Activated T-cell treated with anti-CD3 and anti-CD28 coated beads, Interleukin-2, amount 50 U/mL, for 72 hours (primary cell): Measurements from ENCODE around the gene HES2. TPM values are rescaled to one million over a fixed set of nuclear protein-coding genes. Genes with fewer than 3 reads are reported as not detected.

Source experiments
- ATAC-seq, 2 donors: fragments of 150-1000 bp; cut with Tn5 transposase; replicated peaks in 1 of 2; 2 replicates each; pipeline ENCODE4 v1.10.0; 2021; ENCODE audit warnings: moderate library complexity in 2 of 2, mild to moderate bottlenecking in 1 of 2
- DNase-seq, 2 donors: peaks; one replicate each; pipeline ENCODE4 v3.0.0; 2021 to 2022; ENCODE audit warnings: mixed read lengths in 1 of 2
- H3K27ac Mint-ChIP-seq: one replicate; pipeline ENCODE4 v1.8.0; 2022; ENCODE audit warnings: mild to moderate bottlenecking, moderate library complexity, mixed read lengths
- H3K27me3 Mint-ChIP-seq: one replicate; pipeline ENCODE4 v1.8.0; 2022; ENCODE audit warnings: low read depth, mixed read lengths
- H3K36me3 Mint-ChIP-seq, 2 donors: one replicate each; pipeline ENCODE4 v1.8.0; 2022; ENCODE audit warnings: mixed read lengths in 2 of 2, mild to moderate bottlenecking in 1 of 2; ENCODE audit not compliant: insufficient read depth in 2 of 2
- H3K4me1 Mint-ChIP-seq: one replicate; pipeline ENCODE4 v1.8.0; 2022; ENCODE audit warnings: low read depth, mixed read lengths
- H3K4me3 Mint-ChIP-seq, 2 donors: one replicate each; pipeline ENCODE4 v1.8.0; 2022; ENCODE audit warnings: mild to moderate bottlenecking in 2 of 2, mixed read lengths in 2 of 2, moderate library complexity in 2 of 2
- H3K9me3 Mint-ChIP-seq, 2 donors: one replicate each; pipeline ENCODE4 v1.8.0; 2022; ENCODE audit warnings: mixed read lengths in 2 of 2
- total RNA-seq, 2 donors: library from RNA; stranded (reverse); gene quantifications; one replicate each; pipeline ENCODE4 v1.2.3, GENCODE V29; 2022

The HES2 gene
- total RNA-seq, 2 donors from 2014 or later = 0.44 to 1.2 TPM

GRCh38 chr1:6425658-6426057, 5.9 kb upstream of the HES2 start:
- H3K27me3 Mint-ChIP-seq = peaks cover 31% of the 10 kb centered on the region
- no peaks in the 10 kb centered on the region for H3K9me3 Mint-ChIP-seq
- H3K4me1 Mint-ChIP-seq = peaks cover 8% of the 10 kb centered on the region
- DNase-seq (no peak), ATAC-seq (no peak)
- H3K36me3 Mint-ChIP-seq = no peaks in the 10 kb centered on the region
- no peak overlapping the region for H3K27ac Mint-ChIP-seq
- no peak overlapping the region for H3K4me3 Mint-ChIP-seq

DNA sequence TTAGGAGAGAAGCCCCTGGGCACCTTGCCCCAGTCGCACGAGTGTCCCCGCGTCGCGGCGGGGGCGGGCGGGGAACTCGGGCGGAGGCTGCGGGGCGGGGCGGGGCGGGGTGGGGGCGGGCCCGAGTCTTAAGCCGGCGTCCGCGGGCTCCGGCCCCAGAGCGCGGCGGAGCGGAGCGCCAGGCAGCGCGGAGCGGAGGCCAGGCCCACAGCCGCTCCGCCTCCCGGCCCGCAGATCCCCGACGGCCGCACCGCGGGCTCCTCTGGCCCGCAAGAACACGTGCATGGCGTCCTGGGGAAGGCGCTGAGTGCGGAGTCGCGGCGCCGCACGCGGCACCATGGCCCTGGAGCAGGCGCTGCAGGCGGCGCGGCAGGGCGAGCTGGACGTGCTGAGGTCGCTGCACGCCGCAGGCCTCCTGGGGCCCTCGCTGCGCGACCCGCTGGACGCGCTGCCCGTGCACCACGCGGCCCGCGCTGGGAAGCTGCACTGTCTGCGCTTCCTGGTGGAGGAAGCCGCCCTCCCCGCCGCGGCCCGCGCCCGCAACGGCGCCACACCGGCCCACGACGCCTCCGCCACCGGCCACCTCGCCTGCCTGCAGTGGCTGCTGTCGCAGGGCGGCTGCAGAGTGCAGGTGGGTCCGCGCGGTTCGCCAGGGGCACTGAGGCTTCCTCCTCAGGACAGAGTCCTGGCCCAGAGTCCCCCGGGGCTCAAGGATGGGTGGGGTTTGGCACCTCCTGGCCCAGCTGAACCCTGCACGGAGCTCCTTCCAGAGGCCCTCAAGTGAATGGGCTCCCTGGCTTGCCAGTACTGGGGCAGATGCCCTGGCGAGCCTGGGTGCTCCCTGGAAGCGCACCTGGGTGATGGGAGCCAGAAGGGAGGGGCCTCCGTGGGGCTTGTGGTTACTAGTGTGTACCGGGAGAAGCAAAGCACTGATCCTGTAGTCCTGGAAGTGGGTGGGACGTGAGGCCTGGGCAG, 5.2 kb upstream of the HES2 start, which contains the start of gene ESPN:
ESPN (plus strand) TSS at position 158 of the 975 bp plus-strand sequence; CDS start at position 338, 180 bp downstream.
- Mint-ChIP-seq H3K4me1 (peaks cover 8% of the 10 kb centered on the region), H3K4me3 (peak within 1 kb of the TSS; percentile 79), H3K27ac (no peak within 1 kb of the TSS), H3K36me3 (no peaks in the 10 kb centered on the region), H3K27me3 (peaks cover 31% of the 10 kb centered on the region), H3K9me3 (no peaks in the 10 kb centered on the region)
- ATAC-seq = peak; percentile 46 to 47
- DNase-seq = no peak

- no peak overlapping the region for H3K27ac Mint-ChIP-seq
- peak in 1 of 2 donors; percentile 1 for ATAC-seq
- peak overlapping the region; percentile 79 for H3K4me3 Mint-ChIP-seq
- H3K4me1 Mint-ChIP-seq = peaks cover 8% of the 10 kb centered on the region
- no peaks in the 10 kb centered on the region for H3K36me3 Mint-ChIP-seq
- H3K27me3 Mint-ChIP-seq = peaks cover 31% of the 10 kb centered on the region
- no peaks in the 10 kb centered on the region for H3K9me3 Mint-ChIP-seq
- no peak for DNase-seq
These were observed 4.4 kb upstream of the HES2 start for GRCh38 chr1:6424000-6424565.

GRCh38 chr1:6423321-6423999, 3.7 kb upstream of the HES2 start:
- DNase-seq (peak; percentile 78 to 80), ATAC-seq (peak; percentile 67 to 76)
- H3K9me3 Mint-ChIP-seq = no peaks in the 10 kb centered on the region
- peaks cover 31% of the 10 kb centered on the region for H3K27me3 Mint-ChIP-seq
- H3K27ac Mint-ChIP-seq = no peak overlapping the region
- H3K36me3 Mint-ChIP-seq = no peaks in the 10 kb centered on the region
- peaks cover 8% of the 10 kb centered on the region for H3K4me1 Mint-ChIP-seq
- H3K4me3 Mint-ChIP-seq = peak overlapping the region; percentile 79

DNA sequence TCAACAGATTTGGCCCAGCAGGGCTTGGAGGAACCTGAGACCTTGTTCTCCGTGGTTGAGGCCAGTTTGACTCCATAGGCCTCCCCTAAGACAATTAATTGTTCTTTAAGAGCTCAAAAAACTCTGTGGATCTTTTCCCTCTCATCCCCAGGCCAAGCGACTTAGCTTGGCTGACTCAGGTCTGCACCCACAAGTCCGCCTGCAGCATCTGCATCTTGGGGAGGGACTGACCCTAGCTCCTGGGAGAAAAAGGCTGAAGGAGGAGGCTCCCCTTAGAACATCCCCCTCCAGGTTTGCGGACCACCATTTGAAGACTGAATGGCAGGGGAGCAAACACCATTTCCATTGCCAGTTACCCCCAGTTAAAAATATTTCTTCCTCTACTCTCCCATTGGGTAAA, 1.5 kb upstream of the HES2 start:
- H3K9me3 Mint-ChIP-seq = no peaks in the 10 kb centered on the region
- H3K36me3 Mint-ChIP-seq = no peaks in the 10 kb centered on the region
- no peak overlapping the region for H3K4me3 Mint-ChIP-seq
- DNase-seq (no peak), ATAC-seq (no peak)
- H3K27ac Mint-ChIP-seq = no peak overlapping the region
- H3K27me3 Mint-ChIP-seq = peaks cover 51% of the 10 kb centered on the region
- H3K4me1 Mint-ChIP-seq = peaks cover 8% of the 10 kb centered on the region

DNA sequence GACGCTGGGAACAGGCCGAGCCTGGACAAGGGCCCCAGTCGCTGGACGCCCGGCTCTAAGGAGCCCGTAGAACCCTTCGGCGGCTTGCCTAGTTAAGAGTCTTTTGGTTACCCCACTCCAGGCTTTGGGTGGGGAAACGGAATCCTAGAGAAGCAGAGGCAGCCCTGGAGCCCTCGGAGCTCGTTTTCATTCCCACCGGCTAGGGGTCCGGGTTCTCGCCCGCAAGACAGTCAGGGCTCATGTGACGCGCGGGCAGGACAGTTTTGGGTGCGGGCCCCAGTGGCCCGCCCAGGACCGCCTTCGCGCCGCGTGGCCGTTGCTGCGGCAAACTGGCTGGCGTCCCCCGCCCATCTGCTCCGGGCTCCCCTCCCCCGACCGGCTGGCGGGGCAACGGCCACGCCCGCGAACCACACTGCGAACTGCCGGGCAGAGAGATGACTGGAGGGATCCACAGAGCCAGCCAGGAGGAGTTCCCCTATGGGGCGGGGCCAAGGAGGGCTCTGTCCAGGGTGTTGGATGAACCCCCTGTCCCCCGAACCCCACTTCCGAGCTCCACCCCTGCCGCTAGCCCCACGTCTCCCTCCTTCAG, 829 bp upstream of the HES2 start:
- ATAC-seq (no peak), DNase-seq (peak; percentile 26 to 35)
- Mint-ChIP-seq H3K4me1 (peaks cover 15% of the 10 kb centered on the region), H3K9me3 (no peaks in the 10 kb centered on the region), H3K4me3 (peak overlapping the region; percentile 47 to 67), H3K36me3 (no peaks in the 10 kb centered on the region), H3K27ac (no peak overlapping the region), H3K27me3 (peaks cover 58% of the 10 kb centered on the region)

DNA sequence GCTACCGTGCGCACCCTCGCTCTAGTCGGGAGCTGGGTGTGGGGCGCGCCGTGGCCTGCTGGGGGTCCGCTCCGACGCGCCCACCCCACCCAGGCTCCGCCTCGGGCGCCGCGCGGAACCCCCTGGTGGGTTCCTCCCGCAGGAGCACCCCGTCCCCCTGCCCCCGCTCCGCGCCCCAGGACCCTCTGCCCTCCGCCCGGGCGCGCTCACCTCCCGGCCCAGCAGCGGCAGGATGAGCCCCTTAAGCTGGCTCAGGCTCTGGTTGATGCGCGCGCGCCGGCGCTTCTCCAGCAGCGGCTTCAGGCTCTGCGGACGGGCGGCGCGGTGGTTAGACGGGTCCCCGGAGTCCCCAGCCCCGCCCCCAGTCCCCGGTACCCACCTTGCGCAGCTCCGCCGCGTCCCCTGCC, 319 bp downstream of the HES2 start:
- DNase-seq = peak; percentile 15 to 26
- H3K4me3 Mint-ChIP-seq = peak overlapping the region in 1 of 2 donors; percentile 61
- peak in 1 of 2 donors; percentile 7 for ATAC-seq
- peaks cover 24% of the 10 kb centered on the region for H3K4me1 Mint-ChIP-seq
- no peaks in the 10 kb centered on the region for H3K36me3 Mint-ChIP-seq
- no peak overlapping the region for H3K27ac Mint-ChIP-seq
- H3K9me3 Mint-ChIP-seq = no peaks in the 10 kb centered on the region
- H3K27me3 Mint-ChIP-seq = peaks cover 67% of the 10 kb centered on the region

GRCh38 chr1:6418668-6419396, 887 bp downstream of the HES2 start:
- H3K4me1 Mint-ChIP-seq = peaks cover 22% of the 10 kb centered on the region
- H3K27me3 Mint-ChIP-seq = peaks cover 66% of the 10 kb centered on the region
- no peak overlapping the region for H3K27ac Mint-ChIP-seq
- peak overlapping the region in 1 of 2 donors; percentile 61 for H3K4me3 Mint-ChIP-seq
- DNase-seq = no peak
- H3K9me3 Mint-ChIP-seq = no peaks in the 10 kb centered on the region
- ATAC-seq = no peak
- no peaks in the 10 kb centered on the region for H3K36me3 Mint-ChIP-seq

- no peak overlapping the region for H3K4me3 Mint-ChIP-seq
These were observed 1.6 kb downstream of the HES2 start for GRCh38 chr1:6417961-6418667.

DNA sequence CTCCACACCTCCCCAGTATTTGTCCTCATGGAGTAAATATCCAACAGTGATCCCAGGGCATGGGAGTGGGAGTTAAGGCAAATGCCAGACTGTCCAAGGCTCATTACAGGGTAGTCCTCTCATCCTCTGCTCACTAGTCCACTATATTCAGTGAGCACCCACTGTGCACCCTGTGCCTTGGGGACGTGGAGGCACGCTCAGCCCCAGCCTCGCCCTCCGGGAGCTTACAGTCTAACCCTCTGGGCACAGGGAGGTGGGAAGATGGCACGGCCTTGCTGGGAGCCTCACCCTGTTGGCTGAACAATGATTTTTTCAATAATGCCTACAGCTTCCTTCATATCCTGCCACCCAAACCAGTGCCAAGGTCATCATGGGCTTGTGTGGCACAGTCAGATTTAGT, 2.8 kb downstream of the HES2 start:
- Mint-ChIP-seq H3K27ac (no peak overlapping the region), H3K4me1 (peaks cover 21% of the 10 kb centered on the region), H3K4me3 (no peak overlapping the region), H3K9me3 (no peaks in the 10 kb centered on the region), H3K27me3 (peaks cover 60% of the 10 kb centered on the region), H3K36me3 (no peaks in the 10 kb centered on the region)
- no peak for ATAC-seq
- DNase-seq = no peak

More at GRCh38 chr1:6417961-6418667, 1.6 kb downstream of the HES2 start:
- H3K27me3 Mint-ChIP-seq = peaks cover 65% of the 10 kb centered on the region
- no peaks in the 10 kb centered on the region for H3K9me3 Mint-ChIP-seq
- DNase-seq (no peak), ATAC-seq (no peak)
- no peaks in the 10 kb centered on the region for H3K36me3 Mint-ChIP-seq
- no peak overlapping the region for H3K27ac Mint-ChIP-seq
- peaks cover 21% of the 10 kb centered on the region for H3K4me1 Mint-ChIP-seq

- peaks cover 21% of the 10 kb centered on the region for H3K4me1 Mint-ChIP-seq
- peaks cover 53% of the 10 kb centered on the region for H3K27me3 Mint-ChIP-seq
- H3K4me3 Mint-ChIP-seq = no peak overlapping the region
- H3K27ac Mint-ChIP-seq = no peak overlapping the region
- no peaks in the 10 kb centered on the region for H3K9me3 Mint-ChIP-seq
- DNase-seq (no peak), ATAC-seq (no peak)
- H3K36me3 Mint-ChIP-seq = no peaks in the 10 kb centered on the region
These were observed 3.4 kb downstream of the HES2 start for GRCh38 chr1:6416295-6416656.
